HL-60/S4 (cell line): Measurements from ENCODE around the gene STAP2.
"Not testable (repeated sequence)": the region's sequence is repeated elsewhere in the genome, so short reads cannot be mapped to it uniquely, and the experiment has no call there.

Experiments
- in situ Hi-C: fragments of 300-500 bp; cut with MboI; formaldehyde crosslinking; loops from 2 replicates; pipeline ENCODE4 v1.14.3; 2022; ENCODE audit warnings: low sequenced_read_pairs

STAP2 gene

GRCh38 chr19:4328991-4329681, 9.5 kb downstream of the STAP2 start:
- in situ Hi-C loops = not testable (repeated sequence)

DNA sequence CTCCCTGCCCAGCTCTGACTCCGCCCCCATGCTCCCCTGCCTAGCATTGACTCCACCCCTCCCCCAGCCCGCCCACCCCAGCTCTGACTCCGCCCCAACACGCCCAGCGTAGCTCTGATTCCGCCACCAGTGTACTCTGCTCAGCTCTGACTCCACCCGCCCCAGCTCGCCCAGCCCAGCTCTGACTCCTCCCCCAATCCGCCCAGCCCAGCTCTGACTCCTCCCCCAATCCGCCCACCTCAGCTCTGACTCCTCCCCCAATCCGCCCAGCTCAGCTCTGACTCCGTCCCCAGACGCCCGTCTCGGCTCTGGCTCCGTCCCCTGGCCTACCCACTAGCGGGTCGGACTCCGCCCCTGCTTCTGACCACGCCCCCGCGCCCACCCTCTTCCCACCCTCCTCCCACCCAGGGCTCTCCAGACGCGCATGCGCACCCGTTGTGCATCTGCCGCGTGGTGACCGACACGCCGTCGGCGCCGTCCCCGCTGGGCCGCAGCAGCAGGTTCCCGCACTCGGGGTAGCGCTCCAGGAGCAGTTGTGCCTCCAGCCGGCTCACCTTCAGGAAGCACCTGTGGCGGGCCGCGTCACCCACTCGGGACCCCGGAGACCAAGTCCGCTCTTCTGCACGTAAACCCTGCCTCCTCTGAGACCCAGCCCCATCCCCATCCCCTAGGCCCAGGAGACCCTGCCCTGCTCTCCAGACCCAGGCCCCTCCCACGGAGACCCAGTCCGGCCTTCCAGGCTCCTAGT, 10.2 kb downstream of the STAP2 start:
- in situ Hi-C loops = no loop called here

DNA sequence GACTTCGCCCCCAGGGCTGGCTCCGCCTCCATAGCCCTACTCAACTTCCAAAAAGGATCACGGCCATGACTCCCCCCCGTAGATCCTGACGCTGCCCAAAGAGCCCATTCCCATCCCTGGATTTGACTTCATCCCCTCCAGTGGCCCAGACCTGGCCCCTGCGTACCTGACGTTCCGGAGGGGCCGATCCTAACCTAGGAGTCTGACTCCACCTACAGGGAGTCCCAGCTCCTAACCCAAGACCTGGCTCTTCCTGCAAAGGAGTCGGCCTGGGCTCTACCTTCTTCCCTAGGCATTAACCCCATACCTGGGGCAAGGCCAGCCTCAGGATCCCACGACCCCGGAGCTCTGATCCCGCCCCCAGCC, 10.8 kb downstream of the STAP2 start:
- in situ Hi-C loops = no loop called here

DNA sequence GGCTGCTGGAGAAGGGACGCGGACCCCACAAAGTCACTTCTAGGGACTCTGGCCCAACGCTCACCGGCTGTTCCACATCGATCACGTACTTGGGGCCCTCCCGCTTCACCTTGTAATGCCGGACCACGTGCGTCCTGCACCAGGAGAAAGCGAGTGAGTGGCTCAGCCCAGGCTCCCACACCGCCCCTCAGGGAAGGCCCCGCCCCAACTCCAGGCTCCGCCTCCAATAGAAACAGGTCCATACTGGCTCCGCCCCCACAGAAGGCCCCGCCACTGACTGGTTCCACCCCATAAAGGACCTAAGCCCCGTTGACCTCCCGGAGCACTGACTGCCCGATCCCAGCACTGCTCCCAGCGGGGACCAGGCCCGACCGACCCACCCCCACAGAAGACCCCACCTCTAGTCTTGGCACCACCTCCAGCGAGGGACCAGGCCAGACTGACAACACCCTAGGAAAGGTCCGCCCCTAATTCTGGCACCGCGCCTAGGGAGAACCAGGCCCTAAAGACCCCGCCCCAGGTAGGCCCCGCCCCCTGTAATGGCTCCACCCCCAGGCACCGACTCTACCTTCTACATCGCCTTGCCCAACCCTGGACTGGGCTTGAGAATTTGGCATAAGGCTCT, 11.3 kb downstream of the STAP2 start:
- in situ Hi-C loops = no loop called here

- in situ Hi-C loops = no loop called here
These were observed 11.8 kb downstream of the STAP2 start for GRCh38 chr19:4326837-4327251.

DNA sequence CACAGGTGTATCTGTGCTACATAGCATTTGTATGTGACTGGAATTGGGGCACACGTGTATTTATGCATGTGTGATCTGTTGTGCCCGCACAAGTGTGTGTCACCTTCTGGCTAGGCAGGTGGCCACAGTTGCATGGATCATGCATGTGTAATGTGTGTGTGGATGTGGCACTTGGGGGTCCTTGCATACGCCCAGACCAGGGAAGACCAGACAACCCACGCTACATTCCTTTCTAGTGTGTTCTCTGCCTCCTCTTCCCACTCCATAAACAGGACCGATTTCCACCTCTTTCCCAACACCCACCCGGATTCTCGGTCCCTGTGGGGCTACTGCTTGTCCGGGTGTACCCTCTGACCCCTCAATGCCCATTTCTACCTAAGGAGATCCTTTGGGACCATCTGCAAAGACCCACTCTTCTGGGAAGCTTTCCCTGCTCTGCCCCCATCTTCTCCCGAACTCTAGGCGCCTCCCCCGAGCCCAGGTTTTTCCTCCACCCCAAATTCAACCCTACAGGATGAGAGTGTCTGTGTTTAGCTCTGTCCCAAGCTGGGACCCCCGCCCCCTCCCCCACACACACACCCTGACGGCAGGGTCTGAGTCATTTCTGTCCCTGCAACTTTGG, 12.3 kb downstream of the STAP2 start:
- in situ Hi-C loops = no loop called here

- in situ Hi-C loops = no loop called here
These were observed 14.4 kb downstream of the STAP2 start for GRCh38 chr19:4324228-4324627.

GRCh38 chr19:4323692-4324091, 14.9 kb downstream of the STAP2 start:
- in situ Hi-C loops = no loop called here

DNA sequence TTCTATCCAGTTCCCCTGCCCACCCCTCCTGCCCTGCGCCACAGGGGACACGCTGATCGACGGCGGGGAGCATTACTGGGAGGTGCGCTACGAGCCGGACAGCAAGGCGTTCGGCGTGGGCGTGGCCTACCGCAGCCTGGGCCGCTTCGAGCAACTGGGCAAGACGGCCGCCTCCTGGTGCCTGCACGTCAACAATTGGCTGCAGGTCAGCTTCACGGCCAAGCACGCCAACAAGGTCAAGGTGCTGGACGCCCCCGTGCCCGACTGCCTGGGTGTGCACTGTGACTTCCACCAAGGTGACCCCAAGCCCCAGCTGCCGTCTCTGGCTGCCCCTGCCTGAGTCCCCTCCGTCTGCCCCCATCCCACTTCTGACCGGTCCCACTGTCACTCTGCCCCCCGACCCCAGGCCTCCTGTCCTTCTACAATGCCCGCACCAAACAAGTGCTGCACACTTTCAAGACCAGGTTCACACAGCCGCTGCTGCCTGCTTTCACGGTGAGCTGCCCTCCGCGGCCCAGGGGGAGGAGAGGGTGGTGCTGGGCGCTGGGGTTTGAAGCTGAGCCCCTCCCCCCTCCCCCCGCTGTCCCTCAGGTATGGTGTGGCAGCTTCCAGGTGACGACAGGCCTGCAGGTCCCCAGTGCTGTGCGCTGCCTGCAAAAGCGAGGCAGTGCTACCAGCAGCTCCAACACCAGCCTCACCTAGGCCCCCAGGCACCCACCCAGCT, 15.5 kb downstream of the STAP2 start:
- in situ Hi-C loops = no loop called here

DNA sequence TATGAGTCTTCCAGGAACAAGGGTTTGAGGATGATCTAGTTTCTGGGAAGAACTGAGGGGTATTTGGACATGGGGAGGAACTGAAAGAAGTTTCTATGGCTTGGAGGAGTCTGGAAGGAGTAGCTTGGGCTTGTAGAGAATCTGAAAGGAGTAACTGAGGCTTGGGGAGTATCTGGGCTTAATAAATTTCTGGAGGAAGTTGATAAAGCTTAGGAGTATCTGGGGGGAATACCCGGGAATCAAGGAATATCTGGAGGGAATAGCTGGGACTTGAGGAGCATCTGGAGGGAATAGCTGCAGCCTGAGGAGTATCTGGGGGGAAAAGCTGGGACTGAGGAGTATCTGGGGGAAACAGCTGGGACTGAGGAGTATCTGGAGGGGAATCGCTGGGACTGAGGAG, 18.2 kb downstream of the STAP2 start:
- in situ Hi-C loops = no loop called here

- in situ Hi-C loops = no loop called here
These were observed 19.4 kb downstream of the STAP2 start for GRCh38 chr19:4319067-4319718.

GRCh38 chr19:4318460-4318859, 20.2 kb downstream of the STAP2 start:
- in situ Hi-C loops = no loop called here

DNA sequence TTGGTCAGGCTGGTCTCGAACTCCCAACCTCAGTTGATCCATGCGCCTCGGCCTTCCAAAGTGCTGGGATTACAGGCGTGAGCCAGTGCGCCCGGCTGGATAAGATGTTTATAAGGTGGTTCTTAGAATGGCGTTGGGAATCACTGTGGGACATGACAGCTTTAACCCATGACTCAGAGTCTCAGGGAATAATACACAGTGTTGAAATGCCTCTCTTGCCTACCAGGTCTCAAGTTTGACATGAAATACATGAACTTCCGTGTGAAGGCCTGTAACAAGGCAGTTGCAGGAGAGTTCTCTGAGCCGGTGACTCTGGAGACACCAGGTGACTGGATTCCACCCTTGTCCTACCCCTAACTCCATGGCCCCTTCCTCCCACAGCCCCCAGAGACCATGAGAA, 21.7 kb downstream of the STAP2 start:
- in situ Hi-C loops = no loop called here

DNA sequence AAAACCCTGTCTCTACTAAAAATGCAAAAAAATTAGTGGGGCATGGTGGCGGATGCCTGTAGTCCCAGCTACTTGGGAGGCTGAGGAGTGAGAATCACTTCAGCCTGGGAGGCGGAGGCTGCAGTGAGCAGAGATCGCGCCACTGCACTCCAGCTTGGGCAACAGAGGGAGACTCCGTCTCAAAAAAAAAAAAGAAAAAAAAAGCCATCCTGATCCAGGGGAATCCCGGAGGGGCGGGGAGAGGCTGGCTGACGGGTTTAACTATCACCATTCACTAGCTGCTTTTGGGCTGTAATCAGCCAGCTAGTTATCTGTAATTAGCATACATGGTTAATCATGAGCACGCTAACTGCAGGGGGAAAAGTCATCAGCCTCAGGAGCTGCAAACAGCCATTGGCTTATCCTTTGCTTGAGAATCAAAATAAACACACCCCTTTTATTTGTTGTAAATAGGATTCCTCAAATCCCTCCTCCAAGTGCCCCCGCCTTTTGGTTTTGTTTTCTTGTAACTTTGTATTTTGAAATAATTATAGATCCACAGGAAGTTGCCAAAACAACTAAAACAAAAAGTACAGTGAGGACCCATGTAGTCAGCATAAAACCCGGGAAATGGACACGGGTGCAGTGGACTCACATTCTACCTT, 24.7 kb downstream of the STAP2 start:
- in situ Hi-C loops = no loop called here

GRCh38 chr19:4310247-4311121, 28.1 kb downstream of the STAP2 start:
- in situ Hi-C loops = no loop called here

GRCh38 chr19:4305659-4306058, 33.0 kb downstream of the STAP2 start:
- in situ Hi-C loops = no loop called here

GRCh38 chr19:4305257-4305612, 33.4 kb downstream of the STAP2 start:
- in situ Hi-C loops = no loop called here

DNA sequence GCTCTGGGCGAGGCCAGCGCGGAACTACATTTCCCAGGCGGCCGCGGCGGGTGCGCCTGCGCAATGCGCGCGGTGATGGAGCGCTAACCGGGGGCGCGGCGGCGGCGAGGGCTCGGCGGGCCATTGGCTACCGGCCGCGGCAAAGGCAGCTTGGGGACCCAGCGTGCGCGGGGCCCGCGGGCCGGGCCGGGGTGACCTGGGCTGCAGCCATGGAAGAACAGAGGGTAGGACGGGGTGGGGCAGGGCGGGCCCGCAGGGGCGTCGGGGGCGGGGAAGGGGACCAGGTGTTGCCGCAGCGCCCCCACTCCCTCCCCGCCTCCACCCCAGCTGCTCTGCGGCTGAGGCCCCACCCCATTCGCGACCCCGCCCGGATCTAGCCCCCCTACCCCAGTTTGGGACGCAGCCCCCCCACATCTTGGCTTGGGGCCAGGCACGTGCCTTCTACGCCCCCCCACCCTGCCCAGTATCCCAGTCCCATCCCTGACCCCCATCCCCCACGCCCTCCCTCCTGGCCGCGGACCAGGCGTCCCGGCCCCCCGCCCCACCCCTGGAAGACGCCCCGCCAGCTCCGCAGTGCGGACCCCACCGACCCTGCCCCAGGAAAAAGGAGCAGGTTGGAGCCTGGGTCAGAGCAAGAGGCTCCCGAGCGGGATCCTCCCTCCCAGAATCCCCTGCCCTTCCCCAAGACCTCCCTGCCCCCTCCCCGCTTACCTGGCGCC, 33.9 kb downstream of the STAP2 start, which contains the start of gene FSD1:
Gene FSD1 (plus strand): TSS at position 61 of the 719 bp plus-strand sequence. CDS start 149 bp downstream, at position 210.
- in situ Hi-C loops = no loop called here
